22Rv1 (cell line): ENCODE results near the gene CFAP74.

Experiments used
- H3K27ac ChIP-seq: fragments of 450-650 bp; 2 replicates; pipeline ENCODE4 v1.5.1; 2017
- ZFX ChIP-seq: fragments of 450-650 bp; IDR thresholded peaks from 2 replicates; pipeline ENCODE4 v1.6.1; 2017; ENCODE audit warnings: antibody characterized with exemption, borderline replicate concordance
- TF ChIP-seq, protein P1 (sequence below): fragments of 450-650 bp; IDR thresholded peaks from 2 replicates; pipeline ENCODE4 v1.5.1; 2017; ENCODE audit warnings: mild to moderate bottlenecking

Gene CFAP74

DNA sequence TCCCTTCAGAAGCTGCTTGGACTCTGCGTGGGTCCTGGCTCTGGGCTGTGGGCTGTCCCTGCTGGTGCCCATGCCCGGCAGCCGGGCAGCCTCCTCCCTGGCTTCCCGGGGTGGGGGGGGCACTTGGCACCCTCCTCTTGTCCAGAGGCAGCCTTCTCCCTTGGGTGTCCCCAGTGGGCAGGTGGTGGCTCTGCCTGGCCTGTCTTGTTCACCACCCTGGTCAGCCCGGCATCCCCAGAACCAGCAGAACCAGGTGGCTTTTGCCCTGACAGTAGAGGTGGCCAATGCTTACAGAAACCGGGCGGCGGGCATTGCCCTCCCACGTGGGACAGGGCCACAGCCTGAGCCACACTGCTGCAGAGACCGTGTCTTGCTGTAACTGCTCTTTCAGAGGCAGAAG is 38.0 kb downstream of the CFAP74 start:
- TF ChIP-seq, protein P1, sequence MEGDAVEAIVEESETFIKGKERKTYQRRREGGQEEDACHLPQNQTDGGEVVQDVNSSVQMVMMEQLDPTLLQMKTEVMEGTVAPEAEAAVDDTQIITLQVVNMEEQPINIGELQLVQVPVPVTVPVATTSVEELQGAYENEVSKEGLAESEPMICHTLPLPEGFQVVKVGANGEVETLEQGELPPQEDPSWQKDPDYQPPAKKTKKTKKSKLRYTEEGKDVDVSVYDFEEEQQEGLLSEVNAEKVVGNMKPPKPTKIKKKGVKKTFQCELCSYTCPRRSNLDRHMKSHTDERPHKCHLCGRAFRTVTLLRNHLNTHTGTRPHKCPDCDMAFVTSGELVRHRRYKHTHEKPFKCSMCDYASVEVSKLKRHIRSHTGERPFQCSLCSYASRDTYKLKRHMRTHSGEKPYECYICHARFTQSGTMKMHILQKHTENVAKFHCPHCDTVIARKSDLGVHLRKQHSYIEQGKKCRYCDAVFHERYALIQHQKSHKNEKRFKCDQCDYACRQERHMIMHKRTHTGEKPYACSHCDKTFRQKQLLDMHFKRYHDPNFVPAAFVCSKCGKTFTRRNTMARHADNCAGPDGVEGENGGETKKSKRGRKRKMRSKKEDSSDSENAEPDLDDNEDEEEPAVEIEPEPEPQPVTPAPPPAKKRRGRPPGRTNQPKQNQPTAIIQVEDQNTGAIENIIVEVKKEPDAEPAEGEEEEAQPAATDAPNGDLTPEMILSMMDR: no peak
- TF ChIP-seq ZFX: no peak
- no peak overlapping the region for H3K27ac ChIP-seq

DNA sequence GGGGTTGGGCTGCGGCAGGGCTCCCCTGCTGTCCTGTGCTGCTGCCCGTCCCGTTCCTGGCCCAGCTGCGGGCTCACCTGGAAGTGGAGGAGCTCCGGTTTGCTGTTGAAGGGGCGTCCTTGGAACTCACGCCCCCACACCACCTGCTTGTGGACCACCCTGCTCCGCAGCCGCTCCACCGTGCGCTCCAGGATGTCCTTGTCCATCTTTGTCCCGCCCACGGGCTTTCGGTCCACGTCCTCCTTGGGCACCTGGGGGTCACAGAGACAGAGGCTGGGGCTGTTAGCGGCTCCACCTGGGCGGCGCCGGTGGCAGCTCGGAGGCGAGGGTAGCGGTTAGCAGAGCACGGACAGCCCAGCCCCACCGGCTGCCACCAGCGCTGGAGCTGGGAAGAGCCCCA is 38.8 kb downstream of the CFAP74 start:
- no peak for TF ChIP-seq ZFX
- TF ChIP-seq, protein P1: no peak

DNA sequence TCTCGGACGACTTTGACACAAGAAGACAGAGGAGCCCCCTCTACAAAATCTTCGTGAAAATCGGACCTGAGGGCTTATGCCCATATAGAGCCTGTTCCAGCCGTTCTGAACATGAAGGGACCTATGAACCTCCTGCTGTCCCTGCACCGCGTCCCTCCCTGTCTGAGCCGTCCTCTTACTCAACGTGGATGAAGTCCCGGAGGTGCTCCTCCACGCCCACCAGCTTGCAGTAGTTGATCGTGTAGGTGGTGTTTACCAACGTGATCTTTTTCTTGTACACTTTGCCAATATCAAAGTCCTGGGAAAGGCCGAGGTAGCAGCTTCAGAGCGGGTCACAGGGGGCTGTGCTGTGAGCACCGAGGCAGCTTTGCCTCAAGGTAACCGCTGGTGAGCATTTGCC is 40.0 kb downstream of the CFAP74 start:
- no peak overlapping the region for H3K27ac ChIP-seq
- no peak for TF ChIP-seq ZFX
- TF ChIP-seq, protein P1: no peak

More for the DNA sequence above, 38.8 kb downstream of the CFAP74 start:
- no peak overlapping the region for H3K27ac ChIP-seq

DNA sequence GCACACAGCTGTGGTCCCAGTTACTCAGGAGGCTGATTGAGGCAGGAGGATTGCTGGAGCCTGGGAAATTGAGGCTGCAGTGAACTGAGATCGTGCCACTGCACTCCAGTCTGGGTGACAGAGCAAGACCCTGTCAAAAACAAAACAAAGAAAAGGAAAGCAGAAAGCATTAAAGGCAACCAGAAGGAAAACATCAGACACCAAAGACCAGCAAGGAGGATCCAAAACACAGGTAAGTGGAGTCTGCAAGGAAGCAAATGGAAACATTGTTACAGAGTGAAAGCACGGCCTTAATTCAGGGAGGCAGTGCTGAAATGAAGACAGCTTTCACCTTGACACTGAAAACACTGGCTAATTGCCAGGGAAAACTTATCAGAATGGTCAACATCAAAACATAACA is 40.8 kb downstream of the CFAP74 start:
- TF ChIP-seq ZFX: no peak
- TF ChIP-seq, protein P1: no peak
- H3K27ac ChIP-seq: no peak overlapping the region

DNA sequence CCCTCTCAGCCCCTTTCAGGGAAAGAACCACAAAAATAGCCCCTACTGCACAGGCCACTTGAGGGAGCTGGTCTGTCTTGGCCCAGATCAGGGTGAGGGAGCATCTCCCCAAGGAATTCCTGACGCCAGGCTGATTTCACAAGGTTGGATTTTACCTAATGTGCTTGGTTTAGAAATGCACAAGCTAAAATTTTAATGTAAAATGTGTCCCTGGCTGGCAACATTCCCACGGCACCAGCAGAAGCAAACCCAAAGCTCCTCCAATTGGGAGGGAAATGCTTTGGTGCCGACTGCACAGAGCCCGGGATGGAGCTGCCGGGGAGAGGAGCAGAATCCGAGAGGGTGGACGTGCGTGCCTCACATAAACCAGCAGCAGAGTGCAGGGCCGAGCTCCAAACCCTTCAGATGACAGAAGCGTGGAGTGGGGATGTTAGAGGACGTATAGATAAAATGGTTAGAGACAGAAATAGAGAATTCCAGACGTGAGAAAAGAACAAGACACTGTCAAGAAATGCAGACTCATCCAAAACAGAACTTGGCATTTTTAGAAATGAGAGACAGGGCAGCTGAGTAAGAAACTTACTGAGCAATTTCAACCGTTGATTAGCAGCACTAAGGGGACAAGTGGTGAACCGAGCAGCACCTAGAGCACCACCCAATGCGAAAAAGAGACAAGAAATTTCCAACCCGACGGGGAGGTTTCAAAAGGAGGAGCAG is 42.9 kb downstream of the CFAP74 start:
- H3K27ac ChIP-seq: no peak overlapping the region
- no peak for TF ChIP-seq ZFX
- TF ChIP-seq, protein P1: no peak

DNA sequence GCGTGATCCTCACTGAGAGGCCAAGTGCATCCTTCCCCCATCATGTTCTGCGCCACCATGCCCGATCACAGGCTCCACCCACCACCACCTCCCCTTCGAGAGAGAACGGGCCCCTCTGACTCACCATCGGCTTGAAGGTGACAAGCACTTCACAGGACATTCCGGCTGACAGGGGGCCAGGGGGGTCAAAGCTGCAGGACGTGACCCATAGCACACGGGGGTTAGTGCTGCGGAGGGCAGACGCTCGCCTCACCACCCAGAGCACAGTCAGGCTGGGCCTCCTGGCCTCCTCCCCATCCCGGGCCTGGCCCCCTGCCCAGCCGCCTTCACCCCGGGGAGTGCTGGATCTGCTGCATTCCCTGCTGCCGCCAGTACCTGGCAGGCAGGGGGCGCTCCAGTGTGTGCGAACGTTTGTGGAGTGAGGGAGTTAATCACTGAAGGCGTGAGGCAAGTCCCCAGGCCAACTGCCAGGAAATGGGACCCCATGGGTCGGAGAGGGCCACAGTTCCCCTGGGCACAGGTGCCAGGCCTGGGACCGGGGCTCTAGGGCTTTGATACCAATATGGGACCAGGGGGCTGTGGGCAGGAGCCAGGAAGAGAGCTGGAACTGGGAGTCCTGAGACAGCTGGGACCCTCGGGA is 43.6 kb downstream of the CFAP74 start:
- TF ChIP-seq, protein P1: peak; percentile 95
- no peak for TF ChIP-seq ZFX
- H3K27ac ChIP-seq: no peak overlapping the region

DNA sequence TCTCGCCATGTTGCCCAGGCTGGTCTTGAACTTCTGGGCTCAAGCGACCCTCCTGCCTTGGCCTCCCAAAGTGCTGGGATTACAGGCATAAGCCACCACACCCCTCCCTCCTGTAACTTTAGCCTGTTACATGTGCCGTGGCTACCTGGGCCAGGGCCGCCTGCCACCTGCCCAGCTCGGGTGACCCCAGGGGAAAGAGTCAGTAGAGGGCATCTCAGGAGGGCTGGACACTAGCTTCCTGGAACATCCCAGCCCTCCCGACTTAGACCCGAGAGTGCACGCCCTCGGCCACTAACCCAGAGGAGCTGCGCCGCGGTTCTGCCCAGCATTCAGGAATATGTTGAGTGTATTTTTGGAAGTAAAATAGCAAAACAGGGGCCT is 44.1 kb downstream of the CFAP74 start:
- H3K27ac ChIP-seq: no peak overlapping the region
- TF ChIP-seq, protein P1: no peak
